GM19324 (cell line): ENCODE data around the gene ABCC6.
"Not testable (repeated sequence)": the region's sequence is repeated elsewhere in the genome, so short reads cannot be mapped to it uniquely, and the experiment has no call there.

ENCODE experiments used
- ATAC-seq: cut with Tn5 transposase; IDR thresholded peaks from one replicate; pipeline ENCODE4 v1.9.1; 2021; ENCODE audit warnings: mild to moderate bottlenecking, moderate library complexity; ENCODE audit not compliant: unreplicated experiment, low FRiP score

ABCC6 gene

DNA sequence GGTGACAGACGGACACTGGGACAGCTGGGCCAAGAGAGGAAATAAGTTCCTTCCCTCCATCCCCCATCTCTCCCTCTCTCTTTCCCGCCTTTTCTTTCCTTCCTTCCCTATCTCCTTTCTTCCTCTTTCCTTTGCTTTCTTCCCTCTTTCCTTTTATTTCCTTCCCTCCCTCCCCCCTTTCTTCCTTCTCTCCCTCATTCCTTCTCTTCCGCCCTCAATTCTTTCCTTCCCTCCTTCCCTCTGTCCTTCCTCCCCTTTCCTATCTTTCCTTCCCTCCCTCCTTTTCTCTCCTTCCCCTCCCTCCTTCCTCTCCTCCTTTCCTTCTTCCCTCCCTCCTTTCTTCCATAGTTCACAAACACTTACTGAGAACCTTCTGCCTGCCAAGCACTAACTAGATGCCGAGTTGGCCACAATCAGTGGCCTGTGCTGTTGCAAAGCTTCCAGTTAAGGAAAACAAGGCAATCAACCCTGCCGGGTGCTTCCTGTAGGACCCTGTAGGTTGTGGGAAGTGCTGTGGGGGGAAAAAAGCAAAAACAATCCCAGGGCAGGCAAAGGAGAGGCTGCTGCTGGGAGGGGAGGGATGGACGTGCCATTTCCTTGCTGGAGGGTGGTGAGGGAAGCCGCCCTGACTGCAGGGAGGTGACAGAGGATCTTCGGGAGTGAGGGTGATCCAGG lies 31.7 kb downstream of the ABCC6 start:
- no peak for ATAC-seq

- ATAC-seq, result not testable (repeated sequence)
Observed at GRCh38 chr16:16190966-16191365, 32.3 kb downstream of the ABCC6 start.

DNA sequence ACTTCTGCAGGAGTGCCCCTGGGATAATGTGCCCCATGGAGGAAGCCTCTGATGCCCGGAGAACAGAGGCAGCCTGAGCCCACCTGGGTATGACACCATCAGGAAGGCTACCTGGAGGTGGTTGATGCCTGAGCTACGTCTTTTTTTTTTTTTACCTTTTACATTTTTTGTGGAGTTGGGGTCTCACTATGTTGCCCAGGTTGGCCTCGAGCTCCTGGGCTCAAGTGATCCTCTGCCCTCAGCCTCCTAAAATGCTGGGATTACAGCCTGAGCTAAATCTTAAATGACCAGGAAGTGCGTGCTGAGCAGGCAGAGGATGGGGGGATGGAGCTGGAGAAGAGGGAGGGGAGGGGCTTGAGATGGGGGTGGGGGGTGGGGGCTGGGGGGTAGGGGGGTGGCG lies 32.7 kb downstream of the ABCC6 start:
- ATAC-seq, result no peak

GRCh38 chr16:16189842-16190241 lies 33.5 kb downstream of the ABCC6 start:
- ATAC-seq, result no peak

DNA sequence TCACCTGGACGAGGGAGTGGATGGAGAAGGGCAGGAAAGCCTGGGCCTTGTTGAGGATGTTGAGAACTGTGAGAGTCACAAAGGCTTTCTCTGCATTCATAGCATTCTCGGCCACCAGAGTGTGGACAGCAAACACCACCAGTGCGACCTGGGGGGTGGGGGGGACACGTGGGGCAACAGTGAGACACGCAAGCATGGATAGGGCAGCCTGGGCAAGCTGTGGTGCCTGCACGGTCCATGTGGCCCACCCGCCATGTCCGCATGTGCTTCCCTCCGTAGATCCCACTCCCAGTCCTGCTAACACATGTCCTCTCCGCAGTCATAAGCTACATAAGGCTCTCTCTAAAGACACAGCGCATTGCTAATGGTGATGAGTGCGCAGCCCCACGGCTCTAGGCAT lies 34.5 kb downstream of the ABCC6 start:
- no peak for ATAC-seq

DNA sequence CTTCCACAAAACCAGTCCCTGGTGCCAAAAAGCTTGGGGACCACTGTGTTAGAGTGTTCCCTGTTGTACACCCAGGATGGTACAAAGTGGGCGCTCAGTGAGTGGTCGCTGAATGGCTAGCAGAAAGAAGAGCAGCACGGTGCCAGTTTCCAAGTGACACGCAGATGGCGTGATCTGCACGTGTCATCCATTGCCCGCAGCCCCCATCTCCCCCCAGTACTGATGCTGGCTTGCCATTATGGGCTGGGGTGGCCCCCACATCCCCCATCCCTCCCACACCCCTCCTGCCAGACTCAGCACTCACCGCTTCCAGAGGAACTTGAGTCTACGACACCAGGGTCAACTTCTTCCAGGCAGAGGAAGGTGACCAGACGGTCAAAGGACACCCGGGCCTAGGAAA lies 36.5 kb downstream of the ABCC6 start:
- no peak for ATAC-seq

- ATAC-seq, result no peak
Observed at GRCh38 chr16:16185095-16185494, 38.2 kb downstream of the ABCC6 start.

GRCh38 chr16:16184594-16184993 lies 38.7 kb downstream of the ABCC6 start:
- ATAC-seq, result no peak

DNA sequence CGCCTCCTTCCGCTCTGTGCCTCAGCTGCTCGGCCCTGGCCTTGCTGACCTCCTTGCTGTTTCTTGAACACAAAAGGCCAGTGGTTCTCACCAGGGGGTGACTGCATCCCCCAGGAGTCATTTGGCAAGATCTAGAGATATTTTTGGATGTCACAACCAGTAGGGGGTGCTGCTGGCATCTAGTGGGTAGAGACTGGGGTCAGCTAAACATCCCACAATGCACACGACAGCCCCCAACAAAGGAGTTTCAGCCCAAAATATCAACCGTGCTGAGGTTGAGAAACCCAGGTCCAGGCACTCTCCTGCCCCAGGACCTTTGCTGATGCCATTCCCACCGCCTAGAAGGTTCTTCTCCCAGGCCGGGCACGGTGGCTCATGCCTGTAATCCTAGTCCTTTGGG lies 39.7 kb downstream of the ABCC6 start:
- ATAC-seq, result no peak

DNA sequence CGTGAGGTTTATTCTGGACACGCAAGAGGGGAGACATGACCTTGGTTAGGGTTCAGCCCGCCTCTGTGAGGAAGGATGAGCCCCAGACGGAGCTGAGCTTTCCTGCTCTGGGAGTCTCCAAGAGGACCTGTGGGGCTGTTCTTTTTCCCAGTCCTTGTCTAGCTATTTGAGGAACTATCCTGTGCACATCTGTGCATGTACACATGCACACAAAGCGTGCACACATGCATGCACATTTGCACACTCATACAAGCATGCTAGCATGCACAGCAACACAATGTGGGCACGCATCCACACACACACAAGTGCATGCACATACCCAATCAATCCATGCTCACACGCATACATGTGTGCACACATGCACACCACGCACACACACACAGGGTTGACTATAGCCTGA lies 40.4 kb downstream of the ABCC6 start:
- no peak for ATAC-seq

DNA sequence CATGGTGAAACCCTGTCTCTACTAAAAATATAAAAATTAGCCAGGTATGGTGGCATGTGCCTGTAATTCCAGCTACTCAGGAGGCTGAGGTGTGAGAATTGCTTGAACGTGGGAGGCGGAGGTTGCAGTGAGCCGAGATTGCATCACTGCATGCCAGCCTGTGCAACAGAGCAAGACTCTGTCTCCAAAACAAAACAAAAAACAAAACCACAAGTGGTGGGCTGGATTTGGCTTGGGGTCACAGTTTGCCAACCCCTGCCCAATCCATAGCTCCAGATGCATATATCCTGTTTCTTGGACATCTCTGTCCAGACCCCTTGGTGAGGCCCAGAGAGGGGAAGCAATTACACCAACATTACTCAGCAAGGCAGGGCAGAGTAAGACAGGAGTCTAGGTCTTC lies 41.5 kb downstream of the ABCC6 start:
- not testable (repeated sequence) for ATAC-seq

DNA sequence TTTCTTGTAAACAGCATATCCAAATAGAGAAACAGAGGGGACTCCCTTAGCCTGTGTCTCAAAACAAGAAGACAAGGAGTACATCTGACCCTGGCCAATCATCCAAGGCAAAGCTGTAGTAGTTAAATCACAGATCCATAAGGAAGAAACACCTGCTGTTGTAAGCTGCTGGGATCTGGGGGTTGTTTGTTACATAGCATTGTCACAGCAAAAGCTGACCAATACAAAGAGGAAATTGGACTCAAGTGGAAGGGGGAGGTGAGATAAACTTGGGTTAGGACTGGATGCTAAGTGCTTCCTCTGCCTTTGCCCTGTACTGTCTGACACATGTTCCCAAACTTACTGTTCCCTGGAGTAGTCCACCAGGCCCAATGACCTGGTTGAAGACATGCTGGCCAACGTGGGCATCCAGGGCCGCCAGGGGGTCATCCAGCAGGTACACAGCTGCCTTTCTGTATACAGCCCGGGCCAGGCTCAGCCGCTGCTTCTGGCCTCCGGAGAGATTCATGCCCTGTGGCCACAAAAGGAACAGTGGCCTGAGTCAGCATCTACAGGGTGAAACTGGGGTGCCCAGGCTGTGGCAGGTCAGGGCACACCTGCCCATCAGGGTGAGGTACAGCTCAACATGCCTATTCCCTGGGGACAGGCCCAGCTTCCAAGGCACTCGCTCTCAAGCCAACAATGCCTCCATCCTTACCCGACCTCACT lies 44.7 kb downstream of the ABCC6 start:
- no peak for ATAC-seq

- ATAC-seq, result no peak
Observed at GRCh38 chr16:16176328-16176727, 47.0 kb downstream of the ABCC6 start.

GRCh38 chr16:16175296-16175695 lies 48.0 kb downstream of the ABCC6 start:
- no peak for ATAC-seq

GRCh38 chr16:16172991-16173390 lies 50.3 kb downstream of the ABCC6 start:
- no peak for ATAC-seq

DNA sequence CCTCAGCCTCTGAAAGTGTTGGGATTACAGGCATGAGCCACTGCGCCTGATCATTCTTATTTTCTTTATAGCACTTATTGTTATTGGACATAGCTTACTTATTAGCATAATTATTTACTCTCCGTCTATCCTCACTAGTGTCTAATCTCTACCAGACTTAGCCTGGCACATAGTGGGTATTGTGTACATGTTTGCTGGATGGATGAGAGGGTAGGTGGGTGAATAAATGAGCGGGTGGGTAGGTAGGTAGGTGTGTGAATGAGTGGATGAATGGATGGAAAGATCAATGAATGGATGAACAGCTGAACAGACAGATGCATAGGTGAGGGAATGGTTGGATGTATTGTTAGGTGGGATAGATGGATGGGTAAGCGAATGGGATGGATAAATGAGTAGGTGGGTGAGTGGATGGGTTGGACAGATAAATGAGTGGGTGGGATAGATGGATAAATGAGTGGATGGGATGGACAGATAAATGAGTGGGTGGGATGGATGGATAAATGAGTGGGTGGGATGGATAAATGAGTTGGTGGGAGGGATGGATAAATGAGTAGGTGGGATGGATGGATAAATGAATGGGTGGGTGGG lies 51.9 kb downstream of the ABCC6 start:
- ATAC-seq, result no peak

DNA sequence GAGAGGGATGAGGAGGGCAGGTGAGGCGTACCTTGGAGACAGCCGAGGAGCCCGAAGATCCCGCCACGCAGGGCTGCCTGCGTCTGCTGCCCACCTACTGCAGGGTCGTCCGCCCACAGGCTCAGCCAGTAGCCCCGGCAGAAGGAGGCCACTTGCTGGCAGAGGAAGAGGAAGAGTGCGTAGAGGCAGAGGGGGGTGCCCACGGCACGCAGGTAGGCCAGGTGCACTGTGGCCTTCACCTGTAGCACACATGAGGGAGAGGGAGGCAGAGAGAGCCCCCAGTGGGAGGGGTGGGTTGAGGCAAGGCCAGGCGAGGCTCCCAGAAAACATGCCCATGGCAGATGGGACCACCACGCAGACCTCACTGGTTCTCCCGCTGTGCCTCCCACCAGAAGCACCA lies 53.7 kb downstream of the ABCC6 start:
- no peak for ATAC-seq

DNA sequence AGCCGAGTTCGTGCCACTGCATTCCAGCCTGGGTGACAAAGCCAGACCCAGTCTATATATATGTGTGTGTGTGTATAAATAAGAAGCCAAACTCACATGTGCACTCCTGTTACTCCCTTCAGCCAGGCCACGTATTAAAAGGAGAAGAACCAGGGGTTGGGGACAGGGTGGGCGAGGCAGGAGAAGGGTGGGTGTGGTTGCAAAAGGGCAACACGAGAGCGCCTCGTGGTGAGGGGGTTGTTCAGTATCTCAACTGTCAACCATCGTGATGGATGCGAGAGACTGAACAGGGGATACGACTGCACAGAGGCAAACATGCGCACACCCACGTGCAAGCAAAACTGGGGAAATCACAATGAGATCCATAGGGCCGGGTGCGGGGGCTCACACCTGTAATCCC lies 54.9 kb downstream of the ABCC6 start:
- no peak for ATAC-seq

DNA sequence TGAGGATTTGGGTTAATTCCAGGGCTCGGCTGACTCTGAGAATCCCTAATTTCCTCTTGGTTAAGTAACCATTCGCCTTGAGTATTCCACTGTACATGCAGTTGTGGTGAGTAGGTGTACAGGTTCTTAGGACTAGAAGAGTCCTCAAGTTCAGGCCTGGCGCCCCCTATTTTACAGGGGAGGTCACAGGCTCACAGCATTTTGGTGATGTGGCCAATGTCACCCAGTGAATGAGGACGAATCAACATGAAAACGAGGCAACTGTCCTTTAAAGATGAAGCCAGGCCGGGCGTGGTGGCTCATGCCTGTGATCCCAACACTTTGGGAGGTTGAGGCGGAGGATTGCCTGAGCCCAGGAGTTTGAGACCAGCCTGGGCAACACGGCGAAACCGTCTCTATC lies 55.4 kb downstream of the ABCC6 start:
- no peak for ATAC-seq

DNA sequence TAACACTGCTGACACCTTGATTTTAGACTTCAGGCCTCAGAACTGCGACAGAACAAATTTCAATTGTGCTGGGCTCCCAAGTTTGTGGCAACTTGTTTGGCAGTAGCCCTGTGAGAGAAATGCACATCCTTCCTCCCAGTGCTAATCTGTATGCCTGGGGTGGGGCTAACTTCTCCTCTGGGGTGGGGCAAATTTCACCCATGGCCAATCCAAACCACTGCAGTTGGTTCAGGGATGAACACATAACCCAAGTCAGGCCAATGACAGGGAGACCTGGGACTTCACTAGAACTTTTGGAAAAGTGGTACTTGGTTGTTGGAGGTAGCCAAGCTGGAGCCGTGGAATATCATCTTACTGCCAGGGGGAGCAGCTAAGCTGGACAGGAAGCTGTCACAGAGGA lies 56.3 kb downstream of the ABCC6 start:
- ATAC-seq, result no peak

- ATAC-seq, result no peak
Observed at GRCh38 chr16:16166085-16166484, 57.2 kb downstream of the ABCC6 start.

- ATAC-seq, result no peak
Observed at GRCh38 chr16:16164243-16164642, 59.1 kb downstream of the ABCC6 start.
